Measurements from ENCODE around the gene CRYGD. TPM values are rescaled to one million over a fixed set of nuclear protein-coding genes. Genes with fewer than 3 reads are reported as not detected.

Gene CRYGD
- total and polyA plus RNA-seq, 2 of the 13 experiments (the other 11 are each of a cell fraction or from before 2014, with no cell fraction given) = not detected

DNA sequence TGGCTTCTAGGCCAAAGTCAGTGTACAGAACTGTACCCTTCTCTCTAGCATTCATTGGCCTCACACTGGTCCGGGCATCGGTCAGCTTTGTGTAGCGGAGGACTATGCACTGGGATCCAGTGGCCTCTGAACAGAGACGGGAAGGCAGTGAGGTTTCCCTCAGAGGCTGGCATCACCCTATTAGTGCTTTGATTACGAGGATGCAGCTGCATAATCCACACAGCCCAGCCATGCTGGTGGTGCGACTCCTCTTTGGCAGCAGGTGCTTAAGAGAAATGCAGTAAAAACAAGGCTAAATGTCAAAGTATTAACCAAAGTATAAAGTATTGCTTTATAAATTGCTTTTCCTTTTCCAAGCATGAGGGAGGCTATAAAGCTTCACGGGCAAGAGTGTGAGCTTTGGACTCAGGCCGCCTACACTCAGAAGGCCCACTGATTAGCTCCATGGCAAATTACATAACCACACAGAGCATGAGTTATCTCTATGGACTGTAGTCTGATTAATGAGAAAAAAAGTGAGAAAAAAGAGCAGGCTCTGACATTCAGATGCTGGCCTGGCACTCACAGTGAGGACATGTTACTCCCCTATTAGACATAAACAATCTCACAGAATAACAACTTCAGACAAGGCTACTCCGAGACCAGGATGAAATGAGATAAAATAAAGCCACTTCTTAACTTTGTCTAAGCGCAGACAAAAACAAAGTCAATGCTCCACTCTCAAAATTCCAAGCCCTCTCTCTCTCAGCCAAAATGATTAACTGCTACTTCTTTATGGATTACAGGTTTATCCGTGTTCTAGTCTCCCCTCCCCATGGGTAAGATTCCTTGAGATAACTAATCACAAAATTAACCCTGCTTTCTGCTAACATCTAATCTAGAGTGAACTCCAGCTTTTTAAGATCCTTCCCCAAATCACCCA, 11.7 kb upstream of the CRYGD start (continued):
- TF ChIP-seq ZNF770 (CRISPR knock-in tag; IDR thresholded peaks at IDR 0.05) (peak; percentile 64), ZFP37 (CRISPR knock-in tag; IDR thresholded peaks at IDR 0.05; ENCODE audit: borderline replicate concordance) (no peak), ZNF274 (CRISPR knock-in tag; IDR thresholded peaks at IDR 0.05) (no peak), YEATS4 (CRISPR knock-in tag; IDR thresholded peaks at IDR 0.05; ENCODE audit: borderline replicate concordance) (peak; percentile 32; the same call in 1 of the 2 replicates), HOXA3 (CRISPR knock-in tag; IDR thresholded peaks at IDR 0.05) (peak; percentile 67; the same call in 1 of the 2 replicates), ZKSCAN8 (CRISPR knock-in tag; IDR thresholded peaks at IDR 0.05; ENCODE audit: borderline replicate concordance) (peak; percentile 31; the same call in 1 of the 2 replicates), GLI4 (CRISPR knock-in tag; IDR thresholded peaks at IDR 0.05; ENCODE audit: borderline replicate concordance) (no peak), RXRB (CRISPR knock-in tag; IDR thresholded peaks at IDR 0.05; ENCODE audit: borderline replicate concordance) (peak; percentile 79; the same call in 1 of the 2 replicates), CSRNP1 (CRISPR knock-in tag; IDR thresholded peaks at IDR 0.05) (0 out of 2 replicates have a peak, but pooled peaks have one; percentile 40), ZNF18 (CRISPR knock-in tag; IDR thresholded peaks at IDR 0.05; ENCODE audit: insufficient replicate concordance) (no peak), ARNTL (CRISPR knock-in tag; IDR thresholded peaks at IDR 0.05) (peak; percentile 58; the same call in 1 of the 2 replicates), ELF3 (CRISPR knock-in tag; IDR thresholded peaks at IDR 0.05) (peak; percentile 58; the same call in 1 of the 2 replicates), THAP11 (CRISPR knock-in tag; IDR thresholded peaks at IDR 0.05) (peak; percentile 50; the same call in 1 of the 2 replicates), ZNF777 (CRISPR knock-in tag; IDR thresholded peaks at IDR 0.05) (0 out of 2 replicates have a peak, but pooled peaks have one; percentile 14), IRF1 (CRISPR knock-in tag; IDR thresholded peaks at IDR 0.05; ENCODE audit: low read depth) (no peak)
- TF ChIP-seq, protein P1, sequence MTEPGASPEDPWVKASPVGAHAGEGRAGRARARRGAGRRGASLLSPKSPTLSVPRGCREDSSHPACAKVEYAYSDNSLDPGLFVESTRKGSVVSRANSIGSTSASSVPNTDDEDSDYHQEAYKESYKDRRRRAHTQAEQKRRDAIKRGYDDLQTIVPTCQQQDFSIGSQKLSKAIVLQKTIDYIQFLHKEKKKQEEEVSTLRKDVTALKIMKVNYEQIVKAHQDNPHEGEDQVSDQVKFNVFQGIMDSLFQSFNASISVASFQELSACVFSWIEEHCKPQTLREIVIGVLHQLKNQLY (CRISPR knock-in tag; IDR thresholded peaks at IDR 0.05) = peak; percentile 71; the same call in 1 of the 2 replicates

Data from HepG2 (cell line).